LNCAP (cell line): Measurements from ENCODE around the gene EQTN.
A peak's percentile ranks its signal among the peaks of the same experiment; 100 is the strongest.

Experiments
- CTCF ChIP-seq: fragments of 450-650 bp; IDR thresholded peaks from 2 replicates; pipeline ENCODE4 v1.5.1; 2017; ENCODE audit warnings: mild to moderate bottlenecking

EQTN gene

GRCh38 chr9:27276193-27277030, 20.5 kb downstream of the EQTN start:
- TF ChIP-seq CTCF = peak; percentile 65

- TF ChIP-seq CTCF = no peak
Observed at GRCh38 chr9:27273186-27273585, 23.8 kb downstream of the EQTN start.

GRCh38 chr9:27272103-27272502, 24.8 kb downstream of the EQTN start:
- no peak for TF ChIP-seq CTCF

- TF ChIP-seq CTCF = no peak
Observed at GRCh38 chr9:27261517-27262211, 35.3 kb downstream of the EQTN start.

- TF ChIP-seq CTCF = no peak
Observed at GRCh38 chr9:27260789-27261516, 36.0 kb downstream of the EQTN start.

- no peak for TF ChIP-seq CTCF
Observed at GRCh38 chr9:27258662-27259061, 38.3 kb downstream of the EQTN start.

GRCh38 chr9:27248702-27249101, 48.2 kb downstream of the EQTN start:
- TF ChIP-seq CTCF = no peak
